Forelimb muscle (tissue), 1 donor: ENCODE data around the gene SPATS1. TPM values are rescaled to one million over a fixed set of nuclear protein-coding genes. Genes with fewer than 3 reads are reported as not detected.

Source experiments
- DNase-seq: peaks from one replicate; pipeline ENCODE4 v3.0.0-alpha.2; 2013; ENCODE audit warnings: low read depth
- polyA plus RNA-seq: library from polyadenylated mRNA; unstranded; fragments of 120-200 nt; gene quantifications from one replicate; pipeline ENCODE4 v1.2.1, GENCODE V29; 2013; ENCODE audit not compliant: insufficient read length

The SPATS1 gene
- polyA plus RNA-seq, 1 donor: not detected

DNA sequence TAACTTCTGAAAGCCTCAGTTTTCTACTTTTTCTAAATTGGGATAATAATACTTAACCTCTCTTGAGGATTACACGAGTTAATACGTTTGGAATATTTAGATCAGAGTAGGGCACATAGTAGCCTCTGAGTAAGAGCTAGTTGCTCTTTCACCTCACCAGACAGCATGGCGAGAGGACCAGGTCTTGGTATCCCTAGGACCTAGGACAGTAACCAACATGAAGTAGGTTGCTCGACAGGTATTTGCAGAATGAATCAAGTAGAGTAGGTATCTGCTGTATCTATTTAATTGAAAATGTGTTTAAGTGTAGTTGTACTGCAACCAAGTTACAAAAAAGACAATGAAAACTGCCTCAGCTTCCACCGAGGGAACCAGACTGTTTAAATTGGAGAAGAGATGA is 46.4 kb downstream of the SPATS1 start:
- DNase-seq: no peak

DNA sequence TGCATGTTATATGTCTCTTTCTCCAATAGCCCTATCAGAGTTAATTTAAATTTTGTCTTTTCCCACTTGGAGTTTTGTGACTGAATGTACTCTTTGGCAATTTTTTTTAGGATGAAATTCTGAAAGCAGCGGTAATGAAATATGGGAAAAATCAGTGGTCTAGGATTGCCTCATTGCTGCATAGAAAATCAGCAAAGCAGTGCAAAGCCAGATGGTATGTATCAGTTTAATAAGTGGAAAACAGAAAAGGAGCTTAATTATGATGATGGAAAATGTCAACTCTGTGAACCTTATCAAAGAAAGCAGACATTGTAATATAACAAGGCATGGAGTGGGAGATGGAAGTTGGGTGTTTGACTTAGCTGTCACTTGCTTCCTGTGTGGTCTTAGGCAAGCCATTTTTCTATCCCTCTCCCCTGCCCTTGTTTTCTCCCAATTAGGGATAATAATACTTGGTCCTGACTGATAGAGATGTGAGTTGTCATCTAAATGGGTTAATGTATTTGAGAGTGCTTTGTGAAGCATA is 47.8 kb downstream of the SPATS1 start:
- DNase-seq: no peak

Other genes with a start within 250 kb of the SPATS1 start
- gene MRPL14, start 215.2 kb upstream of the SPATS1 start, polyA plus RNA-seq: 34.2 TPM
- 17.7 TPM for gene TMEM63B, start 215.1 kb upstream of the SPATS1 start, polyA plus RNA-seq
- 0.56 TPM for gene CAPN11, start 183.8 kb upstream of the SPATS1 start, polyA plus RNA-seq
- gene MYMX, start 125.7 kb upstream of the SPATS1 start, polyA plus RNA-seq: 21.9 TPM
- 86.2 TPM for gene SLC29A1, start 119.1 kb upstream of the SPATS1 start, polyA plus RNA-seq
- gene HSP90AB1, start 95.5 kb upstream of the SPATS1 start, polyA plus RNA-seq: 991 TPM
- 28.8 TPM for gene SLC35B2, start 85.1 kb upstream of the SPATS1 start, polyA plus RNA-seq
- 4.6 TPM for gene NFKBIE, start 77.1 kb upstream of the SPATS1 start, polyA plus RNA-seq
- gene TMEM151B, start 72.2 kb upstream of the SPATS1 start, polyA plus RNA-seq: 0.25 TPM
- gene AARS2, start 29.3 kb upstream of the SPATS1 start, polyA plus RNA-seq: 8.4 TPM
- 24.1 TPM for gene CDC5L, start 45.1 kb downstream of the SPATS1 start, polyA plus RNA-seq